GM23248 (cell line): ENCODE data around the gene ACSF3. TPM values are rescaled to one million over a fixed set of nuclear protein-coding genes. Genes with fewer than 3 reads are reported as not detected.

Experiments used
- DNase-seq: peaks from one replicate; pipeline ENCODE4 v3.0.0-alpha.2; 2015
- H2AFZ ChIP-seq: fragments of 200-600 bp; sonication (generic); 2 replicates; pipeline ENCODE4 v1.6.1; 2016; ENCODE audit warnings: antibody characterized with exemption
- H3F3A ChIP-seq: fragments of 200-600 bp; sonication (generic); 2 replicates; pipeline ENCODE4 v1.6.1; 2016; ENCODE audit warnings: mild to moderate bottlenecking, antibody characterized with exemption, mixed run types; ENCODE audit not compliant: insufficient read depth
- H3K27ac ChIP-seq: fragments of 200-600 bp; sonication (generic); 2 replicates; pipeline ENCODE4 v1.5.1; 2016; ENCODE audit warnings: mild to moderate bottlenecking
- H3K27me3 ChIP-seq: fragments of 200-600 bp; sonication (generic); replicated peaks from 2 replicates; pipeline ENCODE4 v1.6.1; 2016; ENCODE audit warnings: mild to moderate bottlenecking; ENCODE audit not compliant: insufficient read depth
- H3K36me3 ChIP-seq: fragments of 200-600 bp; sonication (generic); 2 replicates; pipeline ENCODE4 v1.6.1; 2016; ENCODE audit warnings: low read depth, mild to moderate bottlenecking
- H3K4me1 ChIP-seq: fragments of 200-600 bp; sonication (generic); 2 replicates; pipeline ENCODE4 v1.6.1; 2016; ENCODE audit warnings: mild to moderate bottlenecking; ENCODE audit not compliant: insufficient read depth
- H3K4me2 ChIP-seq: fragments of 200-600 bp; sonication (generic); one replicate; pipeline ENCODE4 v1.6.1; 2016; ENCODE audit warnings: mild to moderate bottlenecking; ENCODE audit not compliant: unreplicated experiment
- H3K4me3 ChIP-seq: fragments of 200-600 bp; sonication (generic); 2 replicates; pipeline ENCODE4 v1.5.1; 2016; ENCODE audit warnings: mild to moderate bottlenecking
- H3K79me2 ChIP-seq: fragments of 200-600 bp; sonication (generic); 2 replicates; pipeline ENCODE4 v1.6.1; 2016; ENCODE audit warnings: mild to moderate bottlenecking; ENCODE audit not compliant: insufficient read depth
- H3K9ac ChIP-seq: fragments of 200-600 bp; sonication (generic); 2 replicates; pipeline ENCODE4 v1.6.1; 2016; ENCODE audit warnings: mild to moderate bottlenecking
- H3K9me2 ChIP-seq: fragments of 200-600 bp; sonication (generic); 2 replicates; pipeline ENCODE4 v1.6.1; 2016; ENCODE audit warnings: mixed run types, mild to moderate bottlenecking, moderate library complexity; ENCODE audit not compliant: insufficient read depth
- H3K9me3 ChIP-seq: fragments of 200-600 bp; sonication (generic); one replicate; pipeline ENCODE4 v1.6.1; 2017; ENCODE audit warnings: low read depth
- H4K20me1 ChIP-seq: fragments of 200-600 bp; sonication (generic); 2 replicates; pipeline ENCODE4 v1.6.0; 2016; ENCODE audit not compliant: insufficient read depth
- EZH2 ChIP-seq: fragments of 200-600 bp; sonication (generic); IDR thresholded peaks from 2 replicates; pipeline ENCODE4 v1.6.1; 2018; ENCODE audit warnings: antibody characterized with exemption, mild to moderate bottlenecking; ENCODE audit not compliant: insufficient read depth, poor library complexity, severe bottlenecking
- EZH2phosphoT487 ChIP-seq: fragments of 200-600 bp; sonication (generic); IDR thresholded peaks from 2 replicates; pipeline ENCODE4 v1.6.1; 2018; ENCODE audit warnings: antibody characterized with exemption, moderate library complexity, mild to moderate bottlenecking, low read depth; ENCODE audit not compliant: insufficient read depth
- WGBS, 2 experiments: methylation state at CpG; one replicate each; pipeline ENCODE4 v1.1.6; 2015 to 2017; ENCODE audit warnings: low lambda C conversion rate in 2 of 2, low coverage in 1 of 2; ENCODE audit errors: missing lambda C conversion rate in 2 of 2; 5-methylcytosine and 5-hydroxymethylcytosine counted together
- in situ Hi-C: fragments of 300-500 bp; cut with MboI; formaldehyde crosslinking; loops from 2 replicates; pipeline ENCODE4 v1.15.0; 2020
- polyA plus RNA-seq: library from polyadenylated mRNA; unstranded; fragments of >200 nt; fragmentation: Nextera tagmentation; extraction: Ambion mirVana; gene quantifications from 2 replicates; pipeline ENCODE4 v1.2.1, GENCODE V29; 2016
- total RNA-seq: library from RNA; depleted of rRNA; stranded (reverse); fragments of >200 nt; shearing (Covaris generic); gene quantifications from 2 replicates; pipeline ENCODE4 v1.2.3, GENCODE V29; 2014

ACSF3 gene
- total and polyA plus RNA-seq, 2 experiments from 2014 or later, result 15.9 to 17.1 TPM

GRCh38 chr16:89147085-89147817, 53.6 kb downstream of the ACSF3 start:
- in situ Hi-C loops, result no loop called here
- H3F3A ChIP-seq, result no peaks in the 10 kb centered on the region
- H3K79me2 ChIP-seq, result no peaks in the 10 kb centered on the region
- H3K9ac ChIP-seq, result no peak overlapping the region
- H3K4me1 ChIP-seq, result no peaks in the 10 kb centered on the region
- H2AFZ ChIP-seq, result no peak overlapping the region
- TF ChIP-seq EZH2 (no peak), EZH2phosphoT487 (no peak)
- 88 to 93% methylated on average over 5 to 10 of the region's 11 CpGs for WGBS, 2 experiments
- H3K36me3 ChIP-seq, result no peaks in the 10 kb centered on the region
- no peak overlapping the region for H3K4me2 ChIP-seq
- no peak overlapping the region for H3K27ac ChIP-seq
- no peak for DNase-seq
- no peaks in the 10 kb centered on the region for H3K9me3 ChIP-seq
- no peaks in the 10 kb centered on the region for H3K27me3 ChIP-seq
- no peaks in the 10 kb centered on the region for H3K9me2 ChIP-seq
- no peak overlapping the region for H3K4me3 ChIP-seq
- no peaks in the 10 kb centered on the region for H4K20me1 ChIP-seq

- no peak for DNase-seq
- WGBS, 2 experiments, result 95 to 97% methylated on average over 9 of the region's 9 CpGs
- Histone ChIP-seq H3K79me2 (no peaks in the 10 kb centered on the region), H4K20me1 (no peaks in the 10 kb centered on the region), H3K9me2 (no peaks in the 10 kb centered on the region), H3F3A (no peaks in the 10 kb centered on the region), H3K4me1 (no peaks in the 10 kb centered on the region), H3K9me3 (no peaks in the 10 kb centered on the region), H2AFZ (no peak overlapping the region), H3K4me3 (no peak overlapping the region), H3K9ac (no peak overlapping the region), H3K4me2 (no peak overlapping the region), H3K27me3 (no peaks in the 10 kb centered on the region), H3K36me3 (no peaks in the 10 kb centered on the region), H3K27ac (no peak overlapping the region)
- TF ChIP-seq EZH2 (no peak), EZH2phosphoT487 (no peak)
- in situ Hi-C loops, result no loop called here
Measured at GRCh38 chr16:89149386-89149785, 55.7 kb downstream of the ACSF3 start.

- Histone ChIP-seq H4K20me1 (no peaks in the 10 kb centered on the region), H3K4me2 (no peak overlapping the region), H3K36me3 (no peaks in the 10 kb centered on the region), H3K9me2 (no peaks in the 10 kb centered on the region), H3F3A (no peaks in the 10 kb centered on the region), H3K79me2 (no peaks in the 10 kb centered on the region), H3K27me3 (no peaks in the 10 kb centered on the region), H3K4me1 (peaks cover 7% of the 10 kb centered on the region), H3K9me3 (no peaks in the 10 kb centered on the region), H3K9ac (no peak overlapping the region), H3K4me3 (no peak overlapping the region), H2AFZ (no peak overlapping the region), H3K27ac (no peak overlapping the region)
- DNase-seq, result no peak
- TF ChIP-seq EZH2, result no peak
- TF ChIP-seq EZH2phosphoT487, result no peak
- 96 to 98% methylated on average over 17 to 18 of the region's 18 CpGs for WGBS, 2 experiments
- in situ Hi-C loops, result no loop called here
Measured at GRCh38 chr16:89150090-89150835, 56.6 kb downstream of the ACSF3 start.

GRCh38 chr16:89150981-89151380, 57.3 kb downstream of the ACSF3 start:
- in situ Hi-C loops, result no loop called here
- Histone ChIP-seq H3K9ac (no peak overlapping the region), H3K36me3 (no peaks in the 10 kb centered on the region), H3K4me2 (no peak overlapping the region), H3F3A (peaks cover 5% of the 10 kb centered on the region; the same call in 1 of the 2 replicates), H4K20me1 (no peaks in the 10 kb centered on the region), H3K27me3 (no peaks in the 10 kb centered on the region), H3K4me3 (no peak overlapping the region), H3K9me3 (no peaks in the 10 kb centered on the region), H3K4me1 (peaks cover 12% of the 10 kb centered on the region), H3K79me2 (no peaks in the 10 kb centered on the region), H3K27ac (no peak overlapping the region), H2AFZ (no peak overlapping the region), H3K9me2 (no peaks in the 10 kb centered on the region)
- TF ChIP-seq EZH2 (no peak), EZH2phosphoT487 (no peak)
- WGBS, 2 experiments, result 95 to 97% methylated on average over 8 of the region's 8 CpGs
- DNase-seq, result no peak
